Suprapubic skin (tissue), 3 donors: ENCODE data around the gene SLC35F1.

Source experiments
- CTCF ChIP-seq, 2 donors: fragments of 200-600 bp in 1 of 2; fragments of 450-650 bp in 1 of 2; sonication (generic) in 1 of 2; IDR thresholded peaks; one replicate each; pipeline ENCODE4 v1.5.1; 2016 to 2019; ENCODE audit warnings: antibody characterized with exemption in 2 of 2, mild to moderate bottlenecking in 1 of 2, moderate library complexity in 1 of 2
- POLR2A ChIP-seq, 2 donors: fragments of 450-650 bp; IDR thresholded peaks; one replicate each; pipeline ENCODE4 v1.6.1; 2017; ENCODE audit warnings: antibody characterized with exemption in 2 of 2, mild to moderate bottlenecking in 2 of 2, moderate library complexity in 2 of 2

GRCh38 chr6:118218156-118218555 lies 311.1 kb downstream of the SLC35F1 start:
- TF ChIP-seq CTCF (IDR thresholded peaks at IDR 0.05) (no peak), POLR2A (IDR thresholded peaks at IDR 0.05) (no peak)
